ENCODE data around the gene ADISSP.

DNA sequence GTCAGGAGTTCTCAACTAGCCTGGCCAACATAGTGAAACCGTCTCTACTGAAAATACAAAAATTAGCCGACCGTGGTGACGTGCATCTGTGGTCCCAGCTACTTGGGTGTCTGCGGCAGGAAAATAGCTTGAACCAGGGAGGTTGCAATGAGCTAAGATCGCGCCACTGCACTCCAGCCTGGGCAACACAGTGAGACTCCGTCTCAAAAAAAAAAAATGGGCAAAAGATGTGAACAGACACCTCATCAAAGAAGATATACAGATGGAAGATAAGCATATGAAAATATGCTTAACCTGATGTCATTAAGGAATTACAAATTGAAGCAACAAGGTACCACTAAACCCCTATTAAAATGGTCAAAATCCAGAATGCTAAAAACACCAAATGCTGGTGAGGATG lies 44.3 kb downstream of the ADISSP start:
- TF ChIP-seq, protein P1, sequence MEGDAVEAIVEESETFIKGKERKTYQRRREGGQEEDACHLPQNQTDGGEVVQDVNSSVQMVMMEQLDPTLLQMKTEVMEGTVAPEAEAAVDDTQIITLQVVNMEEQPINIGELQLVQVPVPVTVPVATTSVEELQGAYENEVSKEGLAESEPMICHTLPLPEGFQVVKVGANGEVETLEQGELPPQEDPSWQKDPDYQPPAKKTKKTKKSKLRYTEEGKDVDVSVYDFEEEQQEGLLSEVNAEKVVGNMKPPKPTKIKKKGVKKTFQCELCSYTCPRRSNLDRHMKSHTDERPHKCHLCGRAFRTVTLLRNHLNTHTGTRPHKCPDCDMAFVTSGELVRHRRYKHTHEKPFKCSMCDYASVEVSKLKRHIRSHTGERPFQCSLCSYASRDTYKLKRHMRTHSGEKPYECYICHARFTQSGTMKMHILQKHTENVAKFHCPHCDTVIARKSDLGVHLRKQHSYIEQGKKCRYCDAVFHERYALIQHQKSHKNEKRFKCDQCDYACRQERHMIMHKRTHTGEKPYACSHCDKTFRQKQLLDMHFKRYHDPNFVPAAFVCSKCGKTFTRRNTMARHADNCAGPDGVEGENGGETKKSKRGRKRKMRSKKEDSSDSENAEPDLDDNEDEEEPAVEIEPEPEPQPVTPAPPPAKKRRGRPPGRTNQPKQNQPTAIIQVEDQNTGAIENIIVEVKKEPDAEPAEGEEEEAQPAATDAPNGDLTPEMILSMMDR (IDR thresholded peaks at IDR 0.05), result no peak
- TF ChIP-seq POLR2A (IDR thresholded peaks at IDR 0.05) (no peak), EP300 (IDR thresholded peaks at IDR 0.05) (no peak)

Data from tibial nerve (tissue), 4 donors.